ENCODE data around the gene PACSIN2.
"Not testable (repeated sequence)": the region's sequence is repeated elsewhere in the genome, so short reads cannot be mapped to it uniquely, and the experiment has no call there.

Gene PACSIN2

DNA sequence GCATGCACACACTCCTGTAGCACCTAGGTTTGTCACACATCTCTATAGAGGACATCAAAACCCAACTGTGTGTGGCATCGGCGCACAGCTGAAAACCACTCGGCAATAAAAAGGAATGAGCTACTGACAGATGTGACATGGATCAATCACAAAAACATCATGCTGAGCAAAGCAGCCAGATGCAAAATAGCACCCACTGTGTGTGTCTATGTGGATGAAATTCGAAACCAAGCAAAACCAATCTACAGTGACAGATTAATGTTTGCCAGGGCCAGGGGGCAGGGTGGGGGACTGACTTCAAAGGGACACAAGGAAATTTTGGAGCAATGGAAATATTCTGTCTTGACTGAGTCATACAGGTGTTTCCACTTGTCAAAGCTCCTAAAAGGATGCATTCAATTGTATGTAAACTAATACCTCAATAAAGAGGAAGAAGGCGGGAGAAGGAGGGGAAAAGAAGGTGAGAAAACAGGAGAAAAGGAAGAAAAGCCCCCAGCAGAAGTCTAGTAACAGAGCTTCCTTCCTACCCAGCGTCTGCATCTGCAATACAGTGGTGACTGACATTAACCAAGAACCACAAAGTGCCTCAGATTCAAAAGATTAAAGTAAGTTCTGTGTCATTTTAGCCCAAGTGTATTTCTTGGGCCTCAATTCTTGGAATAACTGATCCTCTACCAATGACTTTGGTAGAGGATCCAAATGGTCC lies 49.8 kb downstream of the PACSIN2 start:
- peak in 1 of 3 experiments; percentile 4 for DNase-seq (ENCODE audit: low read depth in 3 of 3)

DNA sequence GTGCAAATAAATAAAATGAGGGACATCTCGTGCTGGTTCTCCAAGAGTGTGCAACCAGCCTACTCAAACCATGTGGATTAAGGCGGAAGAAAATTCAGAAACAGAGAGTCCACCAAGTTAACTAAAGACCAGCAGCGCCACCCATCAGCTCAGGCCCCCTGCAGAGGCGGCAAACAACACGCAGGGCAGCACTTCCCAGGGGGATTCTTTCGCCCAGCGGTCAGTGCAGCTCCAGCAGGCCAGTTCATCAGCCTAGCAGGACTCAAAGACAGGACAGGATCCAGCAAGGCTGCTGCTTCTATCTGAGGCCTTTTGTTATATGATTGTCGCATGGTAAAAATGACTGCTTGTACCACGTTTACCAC lies 51.7 kb downstream of the PACSIN2 start:
- DNase-seq (ENCODE audit: low read depth in 3 of 3): no peak

DNA sequence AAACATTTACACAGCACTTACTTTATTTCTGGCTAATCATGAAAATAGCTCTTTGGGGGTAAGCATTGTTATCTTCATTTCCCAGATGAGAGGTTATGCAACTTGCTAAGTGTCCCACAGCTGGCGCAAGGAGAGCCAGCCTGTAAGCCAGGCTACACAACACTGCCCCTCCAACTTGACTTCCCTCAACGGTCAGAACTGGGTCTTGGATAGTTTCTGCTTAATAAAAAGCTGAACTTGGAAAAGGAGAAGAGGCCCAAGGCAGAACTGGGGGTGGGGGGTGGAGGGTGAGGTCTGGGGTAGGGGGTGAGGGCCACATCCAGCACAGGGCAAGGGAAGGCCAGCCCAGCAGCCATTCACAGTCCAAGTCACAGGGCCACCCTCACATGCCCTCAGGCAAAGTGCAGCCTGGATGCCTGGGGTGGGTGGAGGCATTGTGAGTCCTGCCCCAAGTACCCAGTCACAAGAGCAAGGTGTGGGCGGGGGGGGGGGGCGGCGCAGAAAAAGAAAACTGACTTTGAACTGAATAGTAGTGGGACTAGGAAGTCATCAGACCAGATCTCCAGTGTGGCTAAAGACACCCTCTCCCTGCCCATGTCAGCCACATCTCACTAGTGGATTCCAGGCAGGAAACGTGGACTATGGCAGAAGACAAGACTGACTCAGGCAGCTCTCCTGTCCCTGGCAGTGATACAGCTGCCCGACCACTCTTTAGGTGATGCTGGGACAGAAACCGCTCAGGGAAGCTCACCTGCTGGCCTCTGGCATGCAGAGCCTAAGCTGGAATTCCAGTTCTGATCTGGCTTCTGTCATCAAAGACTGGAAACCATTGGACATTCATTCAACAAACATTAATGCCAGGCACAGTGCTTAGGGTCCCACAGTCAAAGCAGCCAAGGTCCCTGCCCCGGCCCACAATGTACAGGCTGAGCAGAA lies 52.4 kb downstream of the PACSIN2 start:
- DNase-seq (ENCODE audit: low read depth in 3 of 3): no peak

DNA sequence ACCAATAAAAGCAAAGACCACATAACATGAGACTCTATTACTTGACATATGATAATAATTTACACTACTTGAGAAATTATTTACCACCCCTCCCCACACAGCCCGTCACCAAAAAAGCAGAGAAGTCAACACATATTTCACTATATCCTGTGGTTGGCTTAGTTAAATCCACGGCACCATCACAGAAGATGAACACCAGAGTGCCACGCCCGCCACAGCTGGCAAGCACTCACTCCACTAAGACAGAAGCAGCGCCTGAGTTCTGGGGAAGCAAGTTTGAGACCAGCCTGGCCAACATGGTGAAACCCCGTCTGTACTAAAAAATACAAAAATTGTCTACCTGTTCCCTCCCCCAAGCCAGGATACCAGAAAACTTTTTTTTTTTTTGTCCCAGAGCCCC lies 53.1 kb downstream of the PACSIN2 start:
- DNase-seq (ENCODE audit: low read depth in 3 of 3): no peak

DNA sequence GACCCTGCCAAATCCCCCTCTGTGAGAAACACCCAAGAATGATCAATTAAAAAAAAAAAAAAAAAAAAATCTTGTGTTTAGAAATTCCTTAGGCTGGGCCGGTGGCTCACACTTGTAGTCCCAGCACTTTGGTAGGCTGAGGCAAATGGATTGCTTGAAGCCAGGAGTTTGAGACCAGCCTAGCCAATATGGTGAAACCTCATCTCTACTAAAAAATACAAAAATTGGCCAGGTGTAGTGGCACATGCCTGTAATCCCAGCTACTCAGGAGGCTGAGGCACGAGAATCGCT lies 53.6 kb downstream of the PACSIN2 start:
- not testable (repeated sequence) for DNase-seq (ENCODE audit: low read depth in 3 of 3)

DNA sequence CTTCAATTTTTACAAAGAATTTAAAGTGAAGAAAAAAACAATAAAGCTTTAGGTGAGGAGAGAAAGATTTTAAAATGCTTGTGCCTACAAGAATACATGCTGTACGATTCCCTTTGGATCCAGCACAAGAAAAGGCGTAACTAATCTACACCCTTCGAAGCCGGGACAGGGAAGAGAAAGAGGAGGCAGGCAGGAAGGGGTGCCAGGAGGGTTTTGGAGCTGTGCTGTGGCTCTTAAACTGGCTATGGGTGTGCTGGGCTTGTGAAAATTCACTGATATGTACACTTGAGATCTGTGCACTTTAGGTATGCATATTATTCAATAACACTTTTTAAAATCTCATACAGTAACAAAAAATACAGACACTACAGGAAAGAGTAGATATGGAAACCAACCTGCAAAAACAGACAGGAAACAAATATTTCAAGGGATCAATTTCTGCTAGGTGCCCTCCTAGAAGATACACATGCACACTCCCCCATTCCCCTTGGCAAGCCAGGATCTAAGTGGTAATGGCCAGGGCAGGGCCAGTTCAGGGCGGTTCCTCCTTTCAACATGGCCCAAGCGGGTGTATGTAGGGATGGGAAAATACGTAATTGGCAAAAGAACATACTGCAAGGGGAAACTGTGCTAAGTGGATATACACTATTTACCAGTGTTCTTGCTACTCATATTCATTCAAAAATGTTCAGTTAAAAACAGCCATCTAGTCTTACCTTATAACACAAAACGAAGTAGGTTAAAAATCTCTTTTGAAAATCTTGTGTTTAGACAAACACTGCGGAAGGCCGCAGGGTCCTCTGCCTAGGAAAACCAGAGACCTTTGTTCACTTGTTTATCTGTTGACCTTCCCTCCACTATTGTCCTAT lies 54.2 kb downstream of the PACSIN2 start:
- no peak for DNase-seq (ENCODE audit: low read depth in 3 of 3)

DNA sequence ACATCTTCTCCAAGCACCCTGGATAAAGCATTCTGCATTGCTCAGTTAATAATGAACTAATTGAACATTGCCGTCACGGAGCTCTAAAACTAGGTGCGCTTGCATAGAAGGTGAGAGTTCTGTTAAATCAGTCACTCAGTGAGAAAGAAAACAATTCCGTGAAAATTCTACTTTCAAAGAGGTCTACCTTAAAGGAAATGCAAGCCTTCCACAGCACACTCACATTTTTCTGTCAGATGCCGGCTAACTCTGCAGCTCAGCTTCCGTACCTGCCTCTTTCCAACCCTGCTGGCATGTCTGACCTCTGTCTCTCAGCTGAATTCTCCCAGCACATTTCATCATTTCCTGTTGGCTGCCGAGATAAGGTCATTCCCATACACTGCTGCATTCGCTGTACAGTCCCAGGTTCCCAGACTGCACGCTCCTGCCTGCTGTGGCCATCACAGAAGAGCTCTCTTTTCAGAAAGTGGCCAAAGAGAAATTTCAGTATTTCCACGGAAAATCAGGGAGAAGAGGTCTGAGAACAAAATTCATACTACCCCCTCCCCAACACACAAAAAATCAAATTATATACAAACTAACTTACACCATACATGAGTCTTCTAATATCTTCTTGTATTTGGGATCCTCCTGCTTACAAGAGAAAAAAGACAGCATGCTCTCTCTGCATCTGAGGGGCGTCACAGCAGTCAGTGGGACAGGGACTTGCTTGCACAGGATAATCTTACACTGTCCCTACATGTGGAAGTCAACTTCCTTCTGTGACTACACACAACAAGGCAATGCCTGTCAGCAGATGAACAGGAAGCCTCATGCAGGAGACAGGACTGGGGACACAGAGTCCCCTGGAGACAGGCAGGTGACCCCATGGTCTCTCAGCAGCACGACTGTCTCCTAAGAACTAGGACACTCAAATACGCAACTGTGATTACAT lies 55.1 kb downstream of the PACSIN2 start:
- DNase-seq (ENCODE audit: low read depth in 3 of 3): no peak

DNA sequence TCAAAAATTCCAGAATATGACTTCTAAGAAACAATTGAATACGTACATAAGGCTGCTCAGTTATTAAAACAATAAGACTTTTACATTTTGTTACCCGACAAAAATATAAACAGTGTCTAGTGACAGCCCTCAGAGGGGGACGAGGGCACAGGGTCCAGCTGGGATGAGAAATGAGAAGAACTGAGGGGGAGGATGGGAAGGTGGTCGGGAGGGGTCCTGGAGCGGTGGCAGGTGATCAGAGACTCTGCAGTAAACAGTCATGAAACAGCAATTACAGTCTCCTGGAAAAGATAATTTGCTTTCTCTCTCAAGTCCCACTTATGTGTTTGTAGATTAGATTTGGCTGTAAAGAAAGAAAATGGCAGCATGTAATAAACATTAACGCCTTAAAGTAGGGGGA lies 56.0 kb downstream of the PACSIN2 start:
- no peak for DNase-seq (ENCODE audit: low read depth in 3 of 3)

DNA sequence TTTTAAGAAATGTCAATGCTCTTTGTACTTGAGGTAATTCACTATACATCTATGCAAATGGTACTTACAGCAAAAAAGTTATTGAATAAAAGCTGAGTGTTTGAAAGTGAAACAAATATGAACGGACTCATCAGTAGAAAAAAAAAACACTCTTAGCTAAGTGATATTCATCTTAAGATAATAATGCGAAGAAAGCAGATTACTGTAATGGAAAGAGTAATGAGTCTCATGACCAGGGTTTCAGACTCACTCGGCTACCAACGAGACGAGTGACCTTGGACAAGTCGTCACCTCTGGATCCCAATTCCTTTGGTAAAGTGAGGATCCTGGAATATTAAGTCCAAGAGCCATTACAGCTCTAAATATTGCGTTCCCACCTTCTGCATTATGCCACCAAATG lies 57.0 kb downstream of the PACSIN2 start:
- DNase-seq (ENCODE audit: low read depth in 3 of 3): no peak

DNA sequence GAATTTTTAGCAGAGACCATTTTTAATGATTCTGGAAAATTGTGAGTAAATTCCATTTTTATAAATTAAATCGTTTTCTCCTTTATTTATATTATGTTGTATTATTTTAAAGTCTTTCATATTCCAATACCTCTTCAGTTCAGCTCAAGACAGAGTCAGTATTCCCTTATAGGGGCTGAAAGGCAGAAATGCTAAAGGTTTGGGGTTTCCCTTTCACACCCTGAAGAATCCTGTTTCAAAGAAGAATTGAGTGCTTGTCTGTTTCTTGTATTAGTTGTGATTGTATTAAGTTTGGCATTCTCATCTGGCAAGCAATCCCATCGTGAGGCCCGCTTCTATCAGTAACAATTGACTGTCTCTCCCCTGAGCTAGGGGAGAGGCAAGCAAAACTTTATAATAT lies 57.4 kb downstream of the PACSIN2 start:
- no peak for DNase-seq (ENCODE audit: low read depth in 3 of 3)

DNA sequence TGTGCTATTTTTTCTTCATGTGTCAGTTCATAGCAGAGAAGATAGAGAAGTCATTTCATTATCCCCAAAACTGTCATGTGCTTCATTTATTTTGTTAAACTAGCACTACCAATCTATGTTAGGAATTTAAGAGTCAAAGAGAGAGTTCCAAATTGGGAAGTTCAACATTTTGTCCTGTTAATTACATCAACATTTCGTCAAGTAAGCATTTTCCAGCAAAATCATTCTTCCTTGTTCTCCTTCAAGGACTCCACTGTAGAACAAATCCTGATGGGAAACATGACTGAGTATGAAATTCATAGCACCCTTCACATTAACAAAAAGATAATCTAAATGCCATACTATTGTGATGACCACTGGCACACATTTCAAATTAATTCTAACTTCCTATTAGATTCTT lies 59.1 kb downstream of the PACSIN2 start:
- DNase-seq (ENCODE audit: low read depth in 3 of 3): no peak

DNA sequence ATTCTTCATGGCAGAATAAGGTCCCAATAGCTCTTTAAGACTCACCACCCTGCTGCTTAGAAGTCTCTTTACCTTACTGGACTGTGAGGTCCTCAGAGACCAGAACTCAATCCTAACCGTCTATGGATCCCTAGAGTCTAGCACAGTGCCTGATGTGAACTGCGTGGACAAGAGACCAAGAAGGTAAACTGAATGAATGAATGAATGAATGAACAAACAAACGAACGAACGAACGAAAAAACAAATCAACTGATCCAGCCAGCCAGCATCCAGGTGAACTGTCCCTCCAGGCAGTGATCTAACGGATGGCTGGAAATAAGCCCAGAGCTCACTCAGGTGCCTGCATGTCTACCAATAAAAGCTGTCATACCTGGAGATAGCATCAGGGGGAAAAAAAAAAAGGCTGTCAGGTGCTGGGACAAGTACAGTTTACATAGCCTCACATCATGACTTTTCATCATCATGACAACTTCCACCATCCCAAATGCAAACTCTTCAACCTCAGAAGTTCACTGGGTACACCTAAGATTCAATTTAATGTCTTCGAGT lies 59.8 kb downstream of the PACSIN2 start:
- DNase-seq (ENCODE audit: low read depth in 3 of 3): no peak

DNA sequence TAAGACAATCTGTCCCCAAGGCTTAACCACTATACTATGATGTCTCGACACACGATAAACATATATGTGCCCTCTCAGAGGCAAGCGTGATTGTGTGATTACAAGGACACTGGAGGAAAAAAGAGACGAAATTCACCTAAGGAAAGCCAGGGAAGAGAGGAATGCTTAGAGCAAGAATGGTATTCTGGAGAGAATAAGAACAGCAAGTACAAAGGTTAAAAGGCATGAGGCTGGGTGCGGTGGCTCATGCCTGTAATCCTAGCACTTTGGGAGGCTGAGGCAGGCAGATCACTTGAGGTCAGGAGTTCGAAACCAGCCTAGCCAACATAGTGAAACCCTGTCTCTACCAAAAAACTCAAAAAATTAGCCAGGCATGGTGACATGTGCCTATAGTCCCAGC lies 61.2 kb downstream of the PACSIN2 start:
- DNase-seq (ENCODE audit: low read depth in 3 of 3): not testable (repeated sequence)

DNA sequence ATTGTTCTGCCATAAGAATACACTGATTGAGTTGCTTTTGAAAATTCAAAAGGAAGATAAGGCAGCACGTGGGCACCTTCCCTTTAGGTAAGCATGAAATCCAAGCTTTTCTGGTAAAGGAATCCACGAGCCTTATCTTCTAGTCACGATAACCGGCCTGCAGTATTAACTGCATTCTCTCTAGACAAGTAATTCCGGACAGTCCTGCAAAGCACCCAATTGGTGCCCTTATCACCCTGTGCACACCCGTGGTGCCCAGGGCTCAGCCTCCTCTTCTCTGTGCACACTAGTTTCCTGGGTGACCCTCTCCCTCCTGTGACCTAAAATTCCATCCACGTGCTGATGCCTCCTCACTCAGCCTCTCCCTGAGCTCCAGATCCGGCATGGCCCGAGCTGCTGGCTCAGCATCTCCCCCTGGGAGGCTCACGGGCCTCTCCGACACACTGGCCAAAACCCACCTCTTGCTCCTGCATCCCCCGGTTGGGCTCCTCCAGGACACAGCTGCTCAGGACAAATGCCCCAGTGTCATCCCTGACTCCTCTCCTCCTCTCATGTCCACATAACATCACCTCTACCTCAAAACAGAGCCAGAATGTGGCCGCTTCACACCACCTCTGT lies 63.7 kb downstream of the PACSIN2 start:
- no peak for DNase-seq (ENCODE audit: low read depth in 3 of 3)

DNA sequence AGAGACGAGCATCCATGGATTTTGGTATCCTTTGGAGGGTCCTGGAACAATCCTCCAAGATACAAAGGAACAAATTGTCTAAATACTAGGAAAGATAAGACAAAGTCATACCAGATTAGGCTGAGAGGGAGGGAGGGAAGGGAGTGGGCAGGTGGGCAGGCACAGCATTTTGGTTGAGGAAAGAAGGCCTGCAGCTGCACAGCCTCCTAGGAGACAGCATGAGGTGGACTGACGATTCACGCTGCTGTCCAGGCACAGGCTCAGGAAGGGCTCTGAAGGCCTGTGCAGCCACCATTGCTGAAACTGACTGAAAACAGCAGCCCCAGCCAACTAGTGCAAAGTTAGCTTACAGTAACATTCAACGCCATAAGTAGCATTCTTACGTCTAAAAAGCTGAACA lies 64.7 kb downstream of the PACSIN2 start:
- no peak for DNase-seq (ENCODE audit: low read depth in 3 of 3)

DNA sequence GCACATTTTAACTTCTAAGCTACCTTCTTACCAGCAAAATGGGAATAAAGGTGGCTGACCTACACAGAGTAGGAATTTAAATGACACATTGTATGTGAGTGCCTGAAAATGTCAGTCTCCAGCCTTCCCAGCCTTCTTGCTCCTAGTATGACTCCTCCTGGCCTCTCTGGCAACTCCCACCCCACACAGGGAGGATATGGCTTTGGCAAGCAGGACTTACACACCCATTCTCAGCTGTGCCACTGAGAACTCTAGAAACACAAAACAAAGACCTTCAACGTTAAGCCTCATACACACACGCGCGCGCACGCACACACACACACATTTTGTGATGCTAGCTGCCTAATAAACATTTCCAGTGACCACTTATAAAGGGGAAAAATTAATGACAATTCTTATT lies 65.8 kb downstream of the PACSIN2 start:
- DNase-seq (ENCODE audit: low read depth in 3 of 3): no peak

DNA sequence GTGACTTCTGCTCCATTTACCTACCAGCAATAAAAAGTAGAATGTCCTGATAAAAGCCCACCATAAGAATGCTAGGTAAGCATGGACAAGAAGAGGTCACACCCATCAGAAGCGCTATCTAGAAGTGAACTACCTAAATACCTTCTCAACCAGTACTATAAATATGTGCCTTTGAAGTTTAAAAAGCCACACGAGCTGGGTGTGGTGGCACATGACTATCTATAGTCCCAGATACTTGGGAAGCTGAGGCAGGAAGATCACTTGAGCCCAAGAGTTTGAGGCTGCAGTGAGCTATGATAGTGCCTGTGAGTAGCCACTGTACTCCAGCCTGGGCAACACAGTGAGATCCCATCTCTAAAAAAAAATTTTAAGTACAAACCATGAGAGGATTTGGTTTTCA lies 66.7 kb downstream of the PACSIN2 start:
- DNase-seq (ENCODE audit: low read depth in 3 of 3): no peak

DNA sequence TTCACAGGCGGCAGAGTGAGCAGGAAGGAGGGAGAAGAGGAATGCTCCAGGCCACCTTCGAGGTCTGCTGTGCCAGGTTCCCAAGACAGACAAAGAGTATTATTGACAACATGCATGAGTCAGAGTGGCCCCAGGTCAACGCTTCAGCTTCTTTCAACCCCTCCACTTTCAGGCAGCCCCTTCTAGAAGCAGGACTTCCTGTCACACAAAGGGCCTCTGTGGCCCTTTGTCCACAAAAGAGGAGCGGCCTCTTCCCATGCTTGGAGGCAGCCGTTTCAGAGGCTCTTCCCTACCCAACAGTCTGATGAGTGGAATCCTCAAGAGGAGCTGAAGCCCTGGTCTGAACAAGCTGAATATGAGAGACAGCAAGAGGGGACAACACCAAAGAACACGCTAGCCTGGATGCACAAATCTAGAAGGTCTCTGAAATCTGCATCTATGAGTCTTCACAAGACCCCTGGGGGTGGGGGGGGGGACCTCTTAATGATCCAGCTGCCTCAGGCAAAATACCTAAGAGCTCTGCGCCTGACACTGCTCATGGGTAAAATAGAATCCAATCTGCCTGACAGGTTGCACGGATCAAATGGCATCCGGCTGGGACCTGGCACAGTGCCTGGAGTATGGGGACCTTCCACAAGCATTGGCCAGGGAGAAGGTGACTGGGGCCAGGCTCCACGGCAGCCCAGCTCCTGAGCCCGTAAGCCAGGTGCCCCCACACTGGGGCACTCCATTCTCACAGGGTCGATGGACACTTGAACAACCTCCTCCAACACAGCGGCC lies 67.5 kb downstream of the PACSIN2 start:
- no peak for DNase-seq (ENCODE audit: low read depth in 3 of 3)

DNA sequence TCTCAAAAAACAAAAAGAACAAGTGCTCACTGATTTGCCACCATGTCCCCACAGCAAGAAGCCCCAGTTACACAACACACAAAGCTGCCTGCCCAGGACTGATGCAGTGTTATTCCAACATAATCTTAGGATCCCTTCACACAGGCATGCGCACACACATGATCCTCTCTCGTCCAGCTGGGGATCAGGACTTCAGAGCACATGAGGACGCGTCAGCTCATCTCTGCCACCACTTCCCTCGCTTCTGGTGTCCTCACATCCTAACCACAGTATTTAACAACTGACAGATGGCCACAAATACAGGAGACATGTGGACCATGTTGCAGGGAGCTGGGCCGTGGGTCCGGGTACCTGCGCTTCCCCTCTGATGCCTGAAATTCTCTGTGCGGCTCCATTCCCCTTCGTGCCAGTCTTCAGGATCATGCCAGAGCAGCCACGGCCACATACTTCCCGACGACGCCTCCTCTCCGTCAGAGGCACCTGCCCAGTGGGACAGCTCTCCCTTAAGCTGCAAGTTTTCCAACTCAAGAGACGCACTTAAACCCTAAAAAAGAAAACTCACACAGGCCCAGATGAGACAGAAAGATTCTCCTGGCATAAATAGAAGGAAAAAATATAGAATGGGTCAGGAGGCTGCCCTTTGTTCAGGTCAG lies 68.3 kb downstream of the PACSIN2 start:
- no peak for DNase-seq (ENCODE audit: low read depth in 3 of 3)

Measured in stimulated activated CD4-positive, alpha-beta T cell treated with anti-CD3 and anti-CD28 coated beads, TNF-alpha, amount 100 ng/mL, for 4 hours (primary cell).